Left lung (tissue), 10 donors: ENCODE results near the gene F7. TPM values are rescaled to one million over a fixed set of nuclear protein-coding genes. Genes with fewer than 3 reads are reported as not detected.

Source experiments
- ATAC-seq: fragments of 200-7000 bp; cut with Tn5 transposase; one replicate; pipeline ENCODE4 v1.9.1; 2020; ENCODE audit warnings: moderate library complexity
- DNase-seq, 4 donors: peaks; one replicate each; pipeline ENCODE4 v3.0.0-alpha.2; 2013 to 2020
- H3K27ac ChIP-seq, 2 donors: fragments of 200-600 bp; sonication (generic) in 1 of 2; one replicate each; pipeline versions ENCODE4 v1.5.0 to v1.8.0; 2020 to 2021
- H3K27me3 ChIP-seq, 2 donors: fragments of 200-600 bp; sonication (generic) in 1 of 2; one replicate each; pipeline versions ENCODE4 v1.5.0 to v1.8.0; 2020 to 2021
- H3K36me3 ChIP-seq, 2 donors: fragments of 200-600 bp; sonication (generic) in 1 of 2; one replicate each; pipeline versions ENCODE4 v1.5.0 to v1.8.0; 2020 to 2021
- H3K4me1 ChIP-seq, 2 donors: fragments of 200-600 bp; one replicate each; pipeline ENCODE4 v1.8.0; 2021
- H3K4me3 ChIP-seq, 2 donors: fragments of 200-600 bp; sonication (generic) in 1 of 2; one replicate each; pipeline versions ENCODE4 v1.5.0 to v1.8.0; 2020 to 2021; ENCODE audit warnings: mild to moderate bottlenecking in 1 of 2
- H3K9me3 ChIP-seq, 2 donors: fragments of 200-600 bp; sonication (generic) in 1 of 2; one replicate each; pipeline versions ENCODE4 v1.5.0 to v1.8.0; 2020 to 2021
- intact Hi-C, 2 donors: fragments of 100-400 bp; cut with DNase I; formaldehyde crosslinking; loops; one replicate each; pipeline versions ENCODE4 v1.11.2 to v1.14.2; 2022
- polyA plus RNA-seq, 6 donors: library from polyadenylated mRNA; unstranded; fragments of 120-200 nt; gene quantifications; one replicate each; pipeline ENCODE4 v1.2.1, GENCODE V29; 2013; ENCODE audit not compliant: insufficient read length in 6 of 6
- total RNA-seq, 2 donors: library from RNA; stranded (reverse); fragmentation: NEBNext Ultra II Directional; extraction: Animal tissue kit (Norgen Biotek cat#: 25700); gene quantifications; one replicate each; pipeline ENCODE4 v1.2.1, GENCODE V29; 2021
- TF ChIP-seq, protein P1 (sequence below), 2 donors: fragments of 200-600 bp; sonication (generic) in 1 of 2; IDR thresholded peaks; one replicate each; pipeline versions ENCODE4 v1.5.0 to v1.8.0; 2021; ENCODE audit warnings: antibody characterized with exemption in 2 of 2
- donor health status: DM: no; HTN: yes; CAD: no.
- donor health status: DM: no; HTN: no; CAD: no.

F7 gene
- total and polyA plus RNA-seq, 8 donors, result 0.46 to 1.0 (median 0.89) TPM; not detected in 2

GRCh38 chr13:113095146-113096051 lies 10.2 kb upstream of the F7 start:
- H3K4me1 ChIP-seq, result no peaks in the 10 kb centered on the region
- H3K36me3 ChIP-seq, result peaks cover 0 to 27% of the 10 kb centered on the region in 2 donors
- H3K27me3 ChIP-seq, result peaks cover 0 to 4% of the 10 kb centered on the region in 2 donors
- H3K9me3 ChIP-seq, result no peaks in the 10 kb centered on the region
- no peak overlapping the region for H3K27ac ChIP-seq
- TF ChIP-seq, protein P1, sequence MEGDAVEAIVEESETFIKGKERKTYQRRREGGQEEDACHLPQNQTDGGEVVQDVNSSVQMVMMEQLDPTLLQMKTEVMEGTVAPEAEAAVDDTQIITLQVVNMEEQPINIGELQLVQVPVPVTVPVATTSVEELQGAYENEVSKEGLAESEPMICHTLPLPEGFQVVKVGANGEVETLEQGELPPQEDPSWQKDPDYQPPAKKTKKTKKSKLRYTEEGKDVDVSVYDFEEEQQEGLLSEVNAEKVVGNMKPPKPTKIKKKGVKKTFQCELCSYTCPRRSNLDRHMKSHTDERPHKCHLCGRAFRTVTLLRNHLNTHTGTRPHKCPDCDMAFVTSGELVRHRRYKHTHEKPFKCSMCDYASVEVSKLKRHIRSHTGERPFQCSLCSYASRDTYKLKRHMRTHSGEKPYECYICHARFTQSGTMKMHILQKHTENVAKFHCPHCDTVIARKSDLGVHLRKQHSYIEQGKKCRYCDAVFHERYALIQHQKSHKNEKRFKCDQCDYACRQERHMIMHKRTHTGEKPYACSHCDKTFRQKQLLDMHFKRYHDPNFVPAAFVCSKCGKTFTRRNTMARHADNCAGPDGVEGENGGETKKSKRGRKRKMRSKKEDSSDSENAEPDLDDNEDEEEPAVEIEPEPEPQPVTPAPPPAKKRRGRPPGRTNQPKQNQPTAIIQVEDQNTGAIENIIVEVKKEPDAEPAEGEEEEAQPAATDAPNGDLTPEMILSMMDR (IDR thresholded peaks at IDR 0.05), result no peak
- H3K4me3 ChIP-seq, result no peak overlapping the region
- intact Hi-C loops, result loop anchor here in 1 of 2 donors (5.0 kb wide), 1 partner anchor 153 kb away; no protein-coding TSS in a partner anchor
- DNase-seq (peak in 1 of 4 donors; percentile 54), ATAC-seq (no peak)

DNA sequence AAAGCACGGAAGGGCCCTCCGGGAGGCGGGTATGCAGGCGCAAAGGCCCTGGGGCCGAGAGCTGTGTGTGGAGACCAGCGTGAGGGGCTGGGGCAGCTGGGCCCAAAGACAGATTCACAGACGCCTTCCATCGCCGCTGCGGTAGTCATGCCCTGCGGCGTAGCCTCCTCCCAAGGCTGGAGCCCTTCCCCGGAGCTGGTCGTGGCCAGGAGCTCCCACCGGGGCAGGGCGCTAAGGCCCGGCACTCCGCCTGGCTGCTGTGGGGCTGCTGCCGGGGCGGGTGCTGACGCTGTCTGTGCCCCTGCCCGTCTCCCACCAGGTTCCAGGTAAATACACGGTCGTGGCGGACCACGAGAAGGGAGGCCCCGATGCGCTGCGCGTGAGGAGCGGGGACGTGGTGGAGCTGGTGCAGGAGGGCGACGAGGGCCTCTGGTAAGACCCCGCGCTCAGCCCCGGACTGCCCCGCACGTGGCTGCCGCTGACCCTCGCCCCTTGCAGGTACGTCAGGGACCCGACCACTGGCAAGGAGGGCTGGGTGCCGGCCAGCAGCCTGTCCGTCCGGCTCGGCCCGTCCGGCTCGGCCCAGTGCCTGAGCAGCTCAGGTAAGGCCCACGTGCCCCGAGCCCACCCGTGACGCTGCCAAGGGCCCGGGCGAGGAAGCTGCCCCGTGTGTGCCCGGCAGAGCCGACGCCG lies 9.4 kb upstream of the F7 start:
- TF ChIP-seq, protein P1 (IDR thresholded peaks at IDR 0.05), result no peak
- DNase-seq, result peak in 1 of 4 donors; percentile 80
- Histone ChIP-seq H3K9me3 (no peaks in the 10 kb centered on the region), H3K27me3 (peaks cover 0 to 4% of the 10 kb centered on the region in 2 donors), H3K36me3 (peaks cover 0 to 24% of the 10 kb centered on the region in 2 donors), H3K27ac (no peak overlapping the region), H3K4me3 (no peak overlapping the region), H3K4me1 (no peaks in the 10 kb centered on the region)
- no peak for ATAC-seq
- intact Hi-C loops, result loop anchor here in 1 of 2 donors (5.0 kb wide), 1 partner anchor 154 kb away; no protein-coding TSS in a partner anchor

GRCh38 chr13:113096745-113097305 lies 8.8 kb upstream of the F7 start:
- intact Hi-C loops, result loop anchor here in 1 of 2 donors (5.0 kb wide), 1 partner anchor 155 kb away; no protein-coding TSS in a partner anchor
- no peak for ATAC-seq
- Histone ChIP-seq H3K27me3 (peaks cover 0 to 4% of the 10 kb centered on the region in 2 donors), H3K4me1 (no peaks in the 10 kb centered on the region), H3K4me3 (no peak overlapping the region), H3K9me3 (no peaks in the 10 kb centered on the region), H3K36me3 (peaks cover 0 to 20% of the 10 kb centered on the region in 2 donors), H3K27ac (no peak overlapping the region)
- DNase-seq, result peak in 1 of 4 donors; percentile 77
- TF ChIP-seq, protein P1 (IDR thresholded peaks at IDR 0.05), result no peak

GRCh38 chr13:113097651-113098050 lies 7.9 kb upstream of the F7 start:
- Histone ChIP-seq H3K36me3 (peaks cover 0 to 20% of the 10 kb centered on the region in 2 donors), H3K27me3 (peaks cover 0 to 4% of the 10 kb centered on the region in 2 donors), H3K9me3 (no peaks in the 10 kb centered on the region), H3K27ac (no peak overlapping the region), H3K4me1 (no peaks in the 10 kb centered on the region), H3K4me3 (no peak overlapping the region)
- ATAC-seq (no peak), DNase-seq (peak in 1 of 4 donors; percentile 62)
- TF ChIP-seq, protein P1 (IDR thresholded peaks at IDR 0.05), result no peak
- intact Hi-C loops, result loop anchor here in 1 of 2 donors (5.0 kb wide), 1 partner anchor 155 kb away; no protein-coding TSS in a partner anchor
